ENCODE data around the gene ZNF77.
"Not testable (repeated sequence)": the region's sequence is repeated elsewhere in the genome, so short reads cannot be mapped to it uniquely, and the experiment has no call there.

ZNF77 gene

GRCh38 chr19:2973229-2973628 lies 28.5 kb upstream of the ZNF77 start:
- DNase-seq (ENCODE audit: low read depth): no peak
- no peak for TF ChIP-seq CTCF (IDR thresholded peaks at IDR 0.05; ENCODE audit: insufficient read depth, low read depth, low read length, missing control alignments)
- H3K4me3 ChIP-seq (ENCODE audit: low read depth, low read length): no peak overlapping the region

- H3K4me3 ChIP-seq (ENCODE audit: low read depth, low read length): no peak overlapping the region
- TF ChIP-seq CTCF (IDR thresholded peaks at IDR 0.05; ENCODE audit: insufficient read depth, low read depth, low read length, missing control alignments): no peak
- no peak for DNase-seq (ENCODE audit: low read depth)
These were observed 25.5 kb upstream of the ZNF77 start for GRCh38 chr19:2970201-2970835.

- peak; percentile 26 for DNase-seq (ENCODE audit: low read depth)
- H3K4me3 ChIP-seq (ENCODE audit: low read depth, low read length): no peak overlapping the region
These were observed 24.3 kb upstream of the ZNF77 start for GRCh38 chr19:2969104-2969504.

GRCh38 chr19:2967972-2968371 lies 23.2 kb upstream of the ZNF77 start:
- no peak overlapping the region for H3K4me3 ChIP-seq (ENCODE audit: low read depth, low read length)
- no peak for DNase-seq (ENCODE audit: low read depth)
- TF ChIP-seq CTCF (IDR thresholded peaks at IDR 0.05; ENCODE audit: insufficient read depth, low read depth, low read length, missing control alignments): no peak

More at GRCh38 chr19:2969104-2969504, 24.3 kb upstream of the ZNF77 start:
- no peak for TF ChIP-seq CTCF (IDR thresholded peaks at IDR 0.05; ENCODE audit: insufficient read depth, low read depth, low read length, missing control alignments)

- TF ChIP-seq CTCF (IDR thresholded peaks at IDR 0.05; ENCODE audit: insufficient read depth, low read depth, low read length, missing control alignments): no peak
- H3K4me3 ChIP-seq (ENCODE audit: low read depth, low read length): no peak overlapping the region
- DNase-seq (ENCODE audit: low read depth): no peak
These were observed 20.1 kb upstream of the ZNF77 start for GRCh38 chr19:2964874-2965273.

- not testable (repeated sequence) for DNase-seq (ENCODE audit: low read depth); H3K4me3 ChIP-seq (ENCODE audit: low read depth, low read length)
These were observed 18.9 kb upstream of the ZNF77 start for GRCh38 chr19:2963631-2964030.

GRCh38 chr19:2963122-2963521 lies 18.4 kb upstream of the ZNF77 start:
- no peak for TF ChIP-seq CTCF (IDR thresholded peaks at IDR 0.05; ENCODE audit: insufficient read depth, low read depth, low read length, missing control alignments)
- DNase-seq (ENCODE audit: low read depth): no peak
- no peak overlapping the region for H3K4me3 ChIP-seq (ENCODE audit: low read depth, low read length)

All from GM12865 (cell line).